Right lung (tissue), 10 donors: ENCODE data around the gene GUCA2B. TPM values are rescaled to one million over a fixed set of nuclear protein-coding genes. Genes with fewer than 3 reads are reported as not detected.

Source experiments
- DNase-seq, 2 donors: peaks; one replicate each; pipeline ENCODE4 v3.0.0-alpha.2; 2013
- long read RNA-seq, 8 donors: transcript quantifications; one replicate each; lab custom pipeline, GENCODE V29; 2026
- polyA plus RNA-seq, 5 donors: library from polyadenylated mRNA; unstranded; fragments of 120-200 nt; gene quantifications; one replicate each; pipeline versions ENCODE4 v1.2.1 to v1.2.3, GENCODE V29; 2013; ENCODE audit warnings: inconsistent platforms in 1 of 5, low replicate concordance in 1 of 5; ENCODE audit not compliant: insufficient read length in 5 of 5, insufficient read depth in 1 of 5

GUCA2B gene
- not detected for polyA plus RNA-seq
- long read RNA-seq, donor 1, result 0 reads
- long read RNA-seq, donor 2, result 0 reads
- long read RNA-seq, donor 3, result 0 reads
- long read RNA-seq, donor 4, result 0 reads
- long read RNA-seq, donor 5, result 0 reads
- long read RNA-seq, donor 6, result 0 reads
- long read RNA-seq, donor 7, result 0 reads
- long read RNA-seq, donor 8, result 0 reads

DNA sequence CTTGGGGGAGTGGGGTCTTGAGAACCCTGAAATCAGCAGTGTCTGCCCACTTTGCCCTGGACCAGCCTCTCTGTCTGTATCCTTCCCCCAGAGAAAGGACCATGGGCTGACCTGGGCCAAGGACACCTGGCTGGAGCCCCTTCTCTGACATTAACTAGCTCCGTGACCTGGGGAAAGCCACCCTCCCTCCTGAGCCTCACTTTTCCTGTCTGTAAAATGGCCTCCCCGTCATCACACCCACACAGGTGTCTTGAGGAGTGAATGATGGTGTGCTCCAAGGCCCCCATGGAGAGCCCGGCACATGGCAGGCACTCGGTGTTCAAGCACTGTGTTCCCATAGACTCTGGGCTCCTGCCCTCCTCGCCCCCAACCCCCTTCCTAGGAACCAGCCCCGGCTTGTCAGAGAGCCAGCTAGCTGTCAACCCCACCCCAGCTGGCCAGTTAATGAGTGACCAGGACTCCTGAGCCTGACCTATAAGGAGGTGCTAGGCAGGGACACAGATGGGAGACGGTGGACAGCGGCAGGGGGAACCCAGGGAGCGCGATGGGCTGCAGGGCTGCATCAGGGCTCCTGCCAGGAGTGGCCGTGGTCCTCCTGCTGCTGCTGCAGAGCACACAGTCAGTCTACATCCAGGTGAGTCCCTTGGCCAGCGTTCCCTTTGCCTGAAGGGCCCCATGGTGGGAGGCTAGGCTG is at the start of gene GUCA2B:
TSS of gene GUCA2B (plus strand) at position 504 of the 694 bp plus-strand sequence. CDS start at position 545, 41 bp downstream.
- no peak for DNase-seq

GRCh38 chr1:42105025-42105424 is 48.2 kb upstream of the GUCA2B start:
- no peak for DNase-seq

- DNase-seq, result no peak
Measured at GRCh38 chr1:42108309-42108708, 44.9 kb upstream of the GUCA2B start.

GRCh38 chr1:42109600-42109999 is 43.6 kb upstream of the GUCA2B start:
- no peak for DNase-seq

GRCh38 chr1:42114229-42114628 is 39.0 kb upstream of the GUCA2B start:
- DNase-seq, result no peak

GRCh38 chr1:42117214-42117613 is 36.0 kb upstream of the GUCA2B start:
- no peak for DNase-seq

DNA sequence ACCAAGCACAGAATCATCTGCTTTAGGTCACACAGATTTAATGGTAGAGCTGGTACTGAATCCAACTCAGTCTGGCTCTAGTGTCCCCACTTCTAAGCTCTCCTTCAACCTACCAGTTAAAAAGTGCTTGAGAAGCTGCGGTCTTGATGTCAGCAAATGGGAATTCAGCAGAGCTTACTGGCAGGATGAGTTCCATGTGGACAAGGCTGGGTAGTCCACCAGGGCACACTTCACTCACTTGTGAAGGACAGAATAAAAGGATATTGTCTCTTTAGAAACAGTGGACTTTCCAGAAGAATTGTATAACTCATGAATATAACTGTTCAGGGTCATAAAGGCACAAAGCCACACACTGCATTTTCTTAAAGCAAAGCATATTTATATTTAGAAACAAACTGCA is 35.1 kb upstream of the GUCA2B start:
- no peak for DNase-seq

DNA sequence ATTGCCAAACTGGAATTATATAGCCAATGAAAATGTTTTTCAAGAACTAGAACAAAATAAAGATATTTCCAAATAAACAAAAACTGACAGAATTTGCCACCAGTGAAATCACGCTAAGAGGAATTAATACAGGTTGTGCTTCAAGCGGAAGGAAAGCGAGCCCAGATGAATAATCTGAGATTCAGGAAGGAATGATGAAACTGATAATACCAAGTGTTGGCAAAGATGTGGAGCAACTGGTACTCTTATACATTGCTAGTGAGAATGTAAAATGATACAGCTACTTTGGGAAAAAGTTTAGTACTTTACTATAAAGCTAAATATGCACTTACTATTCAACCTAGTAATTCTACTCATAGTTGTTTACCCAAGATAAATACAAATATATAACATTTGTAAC is 30.8 kb upstream of the GUCA2B start:
- no peak for DNase-seq

- no peak for DNase-seq
Measured at GRCh38 chr1:42125552-42125951, 27.7 kb upstream of the GUCA2B start.

GRCh38 chr1:42127767-42128166 is 25.4 kb upstream of the GUCA2B start:
- DNase-seq, result no peak

- DNase-seq, result no peak
Measured at GRCh38 chr1:42128499-42128898, 24.7 kb upstream of the GUCA2B start.

GRCh38 chr1:42128964-42129363 is 24.2 kb upstream of the GUCA2B start:
- no peak for DNase-seq

DNA sequence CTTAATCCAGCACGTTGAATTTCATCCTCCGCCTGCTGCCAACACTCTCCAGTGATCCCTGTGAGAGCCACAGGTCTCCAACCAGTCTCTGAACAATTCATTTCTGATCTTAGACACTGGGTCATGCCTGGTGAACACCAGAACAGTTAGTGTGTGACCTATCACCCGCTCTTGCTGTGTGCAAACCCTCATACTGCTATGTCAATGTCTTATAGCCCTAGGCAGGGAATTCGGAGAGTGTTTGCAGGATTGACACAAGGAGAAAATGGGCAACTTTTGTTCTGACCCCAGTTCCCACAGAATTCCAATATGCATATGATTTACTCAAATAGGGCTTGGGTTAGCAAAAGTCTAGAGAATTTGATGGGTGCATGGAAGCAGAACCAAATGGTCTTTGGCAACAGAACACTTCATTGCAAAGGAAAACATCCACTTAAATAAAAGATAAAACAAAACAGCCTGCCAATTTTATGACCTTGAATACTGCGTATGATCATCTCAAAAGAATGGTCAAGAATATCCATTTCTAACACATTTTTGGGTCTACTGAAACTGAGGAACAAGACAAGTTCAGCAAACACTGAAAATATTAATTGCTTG is 23.0 kb upstream of the GUCA2B start:
- peak; percentile 47 to 68 for DNase-seq

GRCh38 chr1:42133390-42133789 is 19.8 kb upstream of the GUCA2B start:
- DNase-seq, result no peak

- no peak for DNase-seq
Measured at GRCh38 chr1:42133809-42134526, 19.2 kb upstream of the GUCA2B start.

DNA sequence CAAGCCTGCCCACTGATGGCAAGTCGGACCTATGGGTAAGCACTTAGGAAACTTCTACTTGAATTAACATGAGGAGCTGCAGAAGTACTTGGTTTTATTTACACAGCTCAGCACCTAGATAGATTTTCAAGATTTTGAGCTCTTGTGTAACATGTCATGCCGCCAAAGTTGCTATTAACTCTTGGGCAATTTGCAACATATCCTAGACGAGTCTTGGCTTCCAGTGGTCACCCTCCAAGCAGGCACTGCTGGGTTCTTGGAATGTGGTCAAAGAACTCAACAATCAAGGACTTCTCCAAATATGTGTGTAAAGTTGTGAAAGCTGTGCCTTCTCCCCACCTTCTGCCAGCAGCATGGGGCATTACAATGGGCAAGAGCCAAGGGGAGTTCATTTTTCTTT is 17.8 kb upstream of the GUCA2B start:
- DNase-seq, result peak; percentile 31 to 32

- DNase-seq, result no peak
Measured at GRCh38 chr1:42136466-42136865, 16.7 kb upstream of the GUCA2B start.

DNA sequence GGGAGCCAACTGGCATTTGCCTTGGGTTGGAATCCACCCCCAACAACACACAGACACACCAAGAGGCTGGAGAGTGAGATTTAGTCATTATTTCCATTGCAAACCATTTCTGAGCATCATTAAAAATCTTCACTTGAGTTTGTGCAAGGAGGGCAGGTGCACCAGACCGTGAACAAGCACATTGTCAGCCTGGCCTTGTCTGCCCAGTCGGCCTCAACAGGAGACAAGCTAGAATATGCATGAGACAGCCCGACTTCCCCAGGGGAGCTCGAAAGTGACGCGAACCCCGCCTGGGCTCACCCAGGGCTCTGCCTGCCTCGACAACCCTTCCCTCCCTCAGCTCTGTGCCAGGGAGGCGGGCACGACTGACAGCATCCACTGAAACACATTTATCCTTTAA is 15.4 kb upstream of the GUCA2B start:
- DNase-seq, result no peak

DNA sequence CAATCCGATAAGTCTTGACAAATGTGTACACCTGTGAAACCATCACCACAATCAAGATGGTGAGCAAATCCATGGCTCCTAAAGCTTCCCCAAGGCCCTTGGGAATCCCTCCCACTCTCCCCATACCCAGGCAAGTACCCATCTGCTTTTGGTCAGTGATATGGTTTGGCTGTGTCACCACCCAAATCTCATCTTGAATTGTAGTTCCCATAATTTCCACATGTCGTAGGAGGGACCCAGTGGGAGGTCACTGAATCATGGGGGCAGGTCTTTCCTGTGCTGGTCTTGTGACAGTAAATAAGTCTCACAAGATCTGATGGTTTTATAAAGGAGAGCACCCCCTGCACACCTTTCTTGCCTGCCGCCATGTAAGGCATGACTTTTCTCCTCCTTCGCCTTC is 14.6 kb upstream of the GUCA2B start:
- DNase-seq, result no peak

- no peak for DNase-seq
Measured at GRCh38 chr1:42139444-42139843, 13.8 kb upstream of the GUCA2B start.

GRCh38 chr1:42140191-42140590 is 13.0 kb upstream of the GUCA2B start:
- DNase-seq, result no peak

DNA sequence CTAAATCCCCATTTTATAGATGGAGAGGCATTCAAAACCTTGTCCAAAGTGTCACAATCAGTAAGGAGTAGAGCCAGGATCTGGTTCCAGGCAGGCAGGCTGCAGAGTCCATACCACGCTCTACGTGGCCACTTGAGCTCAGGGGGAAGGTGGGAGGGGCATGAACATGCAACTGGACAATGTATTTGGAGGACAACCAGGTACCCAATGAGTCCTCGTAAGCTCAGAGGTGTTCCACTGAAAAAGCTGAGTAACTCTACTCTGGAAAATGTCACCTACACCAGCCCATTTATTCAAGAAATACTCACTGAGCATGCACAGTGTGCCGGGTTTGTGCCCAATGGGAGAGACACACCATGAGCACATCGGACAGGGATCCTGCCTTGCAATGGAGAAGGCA is 11.2 kb upstream of the GUCA2B start:
- DNase-seq, result no peak
